Spinal cord (tissue), 10 donors: Measurements from ENCODE around the gene SVEP1. TPM values are rescaled to one million over a fixed set of nuclear protein-coding genes. Genes with fewer than 3 reads are reported as not detected.
A peak's percentile ranks its signal among the peaks of the same experiment; 100 is the strongest.

Experiments used
- DNase-seq, 6 donors: peaks; one replicate each; pipeline versions ENCODE4 v3.0.0 to v3.0.0-alpha.2; 2013 to 2015; ENCODE audit warnings: low spot score in 6 of 6, low read depth in 4 of 6
- H3K27ac ChIP-seq: one replicate; pipeline ENCODE4 v1.5.1; 2013; ENCODE audit warnings: low read depth, low read length, control low read depth
- H3K27me3 ChIP-seq: one replicate; pipeline ENCODE4 v1.6.1; 2013; ENCODE audit warnings: low read length; ENCODE audit not compliant: control insufficient read depth, insufficient read depth
- H3K36me3 ChIP-seq: one replicate; pipeline ENCODE4 v1.6.1; 2013; ENCODE audit warnings: low read length; ENCODE audit not compliant: control insufficient read depth, insufficient read depth
- H3K4me1 ChIP-seq: one replicate; pipeline ENCODE4 v1.6.1; 2013; ENCODE audit warnings: low read length; ENCODE audit not compliant: control insufficient read depth, insufficient read depth
- H3K4me3 ChIP-seq: one replicate; pipeline ENCODE4 v1.5.1; 2013; ENCODE audit warnings: low read depth, low read length, control low read depth
- H3K9me3 ChIP-seq: one replicate; pipeline ENCODE4 v1.6.1; 2013; ENCODE audit warnings: low read length; ENCODE audit not compliant: control insufficient read depth, insufficient read depth
- WGBS: methylation state at CpG from one replicate; pipeline ENCODE4 v1.1.5; 2013; ENCODE audit warnings: missing lambda C conversion rate; ENCODE audit not compliant: insufficient coverage; 5-methylcytosine and 5-hydroxymethylcytosine counted together
- polyA plus RNA-seq, 2 donors: library from polyadenylated mRNA; unstranded; fragments of 120-200 nt; gene quantifications; one replicate each; pipeline ENCODE4 v1.2.1, GENCODE V29; 2013; ENCODE audit not compliant: insufficient read length in 2 of 2
- total RNA-seq, 2 donors: library from RNA; depleted of rRNA in 1 of 2; stranded (reverse); fragments of 120-200 nt in 1 of 2; fragments of >200 nt in 1 of 2; gene quantifications; one replicate each; pipeline versions ENCODE4 v1.2.3 to v1.2.4, GENCODE V29; 2013 to 2014
- donor health status: healthy.

SVEP1 gene
- total and polyA plus RNA-seq, 4 donors = 3.0 to 10.9 (median 5.3) TPM

DNA sequence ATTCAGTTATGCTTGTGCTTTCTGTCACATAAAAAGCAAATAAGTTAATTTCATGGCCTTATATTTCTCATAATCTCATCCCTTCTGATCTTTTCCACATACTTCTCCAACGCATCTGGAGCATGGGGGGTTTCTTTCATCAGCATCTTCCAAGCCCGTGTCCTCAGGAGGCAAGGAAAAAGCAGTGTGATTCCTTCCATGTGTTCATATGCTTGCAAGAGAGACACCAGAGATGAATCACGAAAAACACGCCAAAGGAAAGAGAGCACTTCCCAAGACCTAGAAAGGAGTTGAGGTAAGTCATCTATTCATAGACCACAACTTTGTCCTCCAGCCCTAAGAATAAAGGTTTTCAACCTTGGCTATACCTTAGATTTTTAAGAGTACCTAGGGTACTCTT is 26.0 kb upstream of the SVEP1 start:
- no peaks in the 10 kb centered on the region for H3K4me1 ChIP-seq
- H3K4me3 ChIP-seq = no peak overlapping the region
- no peaks in the 10 kb centered on the region for H3K27me3 ChIP-seq
- no peaks in the 10 kb centered on the region for H3K36me3 ChIP-seq
- whole genome bisulfite sequencing = no CpG with 5 or more reads among the region's 4 CpGs
- H3K9me3 ChIP-seq = no peaks in the 10 kb centered on the region
- H3K27ac ChIP-seq = no peak overlapping the region
- no peak for DNase-seq

DNA sequence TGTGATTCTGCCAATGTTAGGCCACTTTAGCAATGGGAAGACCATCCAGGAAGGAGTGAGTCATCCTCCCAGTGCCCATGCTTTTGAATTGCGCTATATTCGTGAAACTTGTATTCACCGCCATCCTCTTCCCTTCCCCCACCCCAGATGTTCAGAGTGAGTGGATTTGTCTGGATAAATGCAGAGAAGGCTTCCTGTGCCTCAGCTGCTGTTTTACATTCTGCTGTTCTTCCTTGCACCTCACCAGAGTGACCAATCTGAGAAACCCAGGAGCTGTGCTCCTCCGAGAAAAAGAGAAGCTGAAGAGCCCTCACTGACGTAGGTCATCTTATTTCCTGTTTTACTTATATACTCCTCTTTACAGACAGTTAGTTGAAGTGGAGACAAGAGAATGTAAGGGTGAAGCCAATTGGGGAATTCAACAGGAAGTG is 24.6 kb upstream of the SVEP1 start:
- H3K9me3 ChIP-seq = no peaks in the 10 kb centered on the region
- WGBS = no CpG with 5 or more reads among the region's 5 CpGs
- no peaks in the 10 kb centered on the region for H3K36me3 ChIP-seq
- H3K4me1 ChIP-seq = no peaks in the 10 kb centered on the region
- no peak overlapping the region for H3K27ac ChIP-seq
- H3K27me3 ChIP-seq = no peaks in the 10 kb centered on the region
- DNase-seq = no peak
- no peak overlapping the region for H3K4me3 ChIP-seq

GRCh38 chr9:110602281-110602680 is 22.7 kb upstream of the SVEP1 start:
- no peaks in the 10 kb centered on the region for H3K9me3 ChIP-seq
- WGBS = no CpG with 5 or more reads among the region's 2 CpGs

DNA sequence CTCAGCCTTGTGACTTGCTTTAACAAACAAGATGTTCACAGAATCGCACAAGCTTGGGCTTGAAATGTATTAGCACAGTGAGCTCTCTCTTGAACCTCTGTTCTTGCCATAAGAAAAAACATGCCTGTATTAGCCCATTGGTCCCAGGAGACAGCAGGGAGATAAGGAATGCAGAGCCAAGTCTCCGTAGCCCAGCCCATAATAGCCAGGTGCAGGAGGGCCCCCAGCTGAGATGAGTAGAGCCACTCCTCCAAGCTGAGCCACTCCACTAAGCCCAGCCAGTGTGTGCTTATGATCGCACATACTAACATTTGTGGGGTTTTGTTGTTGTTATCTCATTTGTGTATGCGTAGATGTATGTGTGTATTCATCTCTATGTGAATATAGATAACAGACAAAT is 21.6 kb upstream of the SVEP1 start:
- no peaks in the 10 kb centered on the region for H3K27me3 ChIP-seq
- no peak for DNase-seq
- 90% methylated on average over 1 of the region's 4 CpGs for WGBS
- H3K4me3 ChIP-seq = no peak overlapping the region
- H3K27ac ChIP-seq = no peak overlapping the region
- no peaks in the 10 kb centered on the region for H3K36me3 ChIP-seq
- no peaks in the 10 kb centered on the region for H3K4me1 ChIP-seq
- no peaks in the 10 kb centered on the region for H3K9me3 ChIP-seq

More at GRCh38 chr9:110602281-110602680, 22.7 kb upstream of the SVEP1 start:
- Histone ChIP-seq H3K4me3 (no peak overlapping the region), H3K36me3 (no peaks in the 10 kb centered on the region), H3K27ac (no peak overlapping the region), H3K27me3 (no peaks in the 10 kb centered on the region), H3K4me1 (no peaks in the 10 kb centered on the region)
- DNase-seq = no peak

DNA sequence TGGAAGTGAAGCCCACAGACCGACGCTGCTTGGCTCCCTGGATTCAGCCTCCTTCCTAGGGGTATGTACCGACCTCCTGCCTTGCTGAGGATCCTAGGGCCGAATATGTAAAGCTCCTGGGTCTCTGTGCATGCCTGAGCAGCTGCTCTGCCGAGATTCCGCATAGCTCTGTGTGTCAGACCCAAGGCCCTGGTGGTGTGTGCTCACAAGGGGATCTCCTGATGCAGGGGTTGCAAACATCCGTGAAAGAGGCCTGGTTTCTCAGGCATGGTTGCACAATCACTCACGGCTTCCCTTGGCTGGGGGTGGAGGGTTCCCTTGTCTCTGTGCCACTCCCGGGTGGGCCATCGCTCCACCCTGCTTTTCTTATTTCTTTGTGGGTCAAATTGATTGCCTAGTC is 19.9 kb upstream of the SVEP1 start:
- no peak overlapping the region for H3K4me3 ChIP-seq

GRCh38 chr9:110592044-110592830 is 12.7 kb upstream of the SVEP1 start:
- 67% methylated on average over 2 of the region's 5 CpGs for WGBS
- Histone ChIP-seq H3K27me3 (no peaks in the 10 kb centered on the region), H3K9me3 (no peaks in the 10 kb centered on the region), H3K4me1 (no peaks in the 10 kb centered on the region), H3K36me3 (no peaks in the 10 kb centered on the region), H3K27ac (no peak overlapping the region), H3K4me3 (no peak overlapping the region)
- peak in 1 of 6 donors; percentile 32 for DNase-seq

More for the DNA sequence above, 19.9 kb upstream of the SVEP1 start:
- Histone ChIP-seq H3K9me3 (no peaks in the 10 kb centered on the region), H3K27ac (no peak overlapping the region), H3K4me1 (no peaks in the 10 kb centered on the region), H3K36me3 (no peaks in the 10 kb centered on the region), H3K27me3 (no peaks in the 10 kb centered on the region)
- DNase-seq = no peak
- 64% methylated on average over 9 of the region's 10 CpGs for WGBS

DNA sequence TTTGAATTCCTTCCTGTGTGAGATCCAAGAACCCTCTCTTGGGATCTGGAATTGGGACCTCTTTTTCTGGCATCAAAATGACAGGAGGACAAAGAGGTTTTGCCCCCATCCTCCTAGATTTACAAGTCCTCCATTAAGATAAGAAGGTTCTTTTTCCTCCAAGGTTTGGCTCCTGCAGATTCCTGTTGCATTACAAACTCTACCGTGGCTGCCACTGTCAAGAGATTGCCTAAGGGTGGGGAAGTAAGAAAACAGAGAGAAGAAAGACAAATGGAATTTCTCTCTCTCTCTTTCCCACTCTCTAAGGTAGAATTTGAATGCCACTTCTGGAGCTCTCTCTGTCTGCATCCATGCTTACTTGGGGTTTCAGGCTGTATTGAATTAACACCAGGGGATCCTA is 12.0 kb upstream of the SVEP1 start:
- H3K27me3 ChIP-seq = no peaks in the 10 kb centered on the region
- no CpG with 5 or more reads among the region's 1 CpG for WGBS
- no peaks in the 10 kb centered on the region for H3K36me3 ChIP-seq
- H3K4me1 ChIP-seq = no peaks in the 10 kb centered on the region
- H3K9me3 ChIP-seq = no peaks in the 10 kb centered on the region
- no peak overlapping the region for H3K4me3 ChIP-seq
- no peak for DNase-seq
- no peak overlapping the region for H3K27ac ChIP-seq

DNA sequence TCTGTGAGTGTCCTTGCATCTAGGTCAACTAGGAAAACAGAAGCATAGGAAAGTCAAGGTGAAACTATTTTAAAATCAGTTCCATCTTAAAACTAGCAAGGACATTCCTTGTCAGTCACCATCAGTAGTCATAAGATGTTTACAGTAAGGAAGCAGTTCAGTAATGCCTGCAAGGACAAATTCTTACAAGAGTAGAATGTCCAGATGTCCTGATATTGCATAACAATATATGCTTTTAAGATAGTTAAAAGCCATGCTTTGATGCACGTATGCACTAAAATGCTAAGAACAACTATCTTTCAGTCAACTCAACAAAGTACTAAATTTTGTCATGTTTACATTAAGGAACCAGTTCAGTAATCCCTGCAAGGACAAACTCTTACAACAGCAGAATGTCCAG is 11.3 kb upstream of the SVEP1 start:
- Histone ChIP-seq H3K9me3 (no peaks in the 10 kb centered on the region), H3K4me3 (no peak overlapping the region), H3K4me1 (no peaks in the 10 kb centered on the region), H3K27ac (no peak overlapping the region), H3K36me3 (no peaks in the 10 kb centered on the region), H3K27me3 (no peaks in the 10 kb centered on the region)
- DNase-seq = no peak
- WGBS = no CpG with 5 or more reads among the region's 1 CpG

DNA sequence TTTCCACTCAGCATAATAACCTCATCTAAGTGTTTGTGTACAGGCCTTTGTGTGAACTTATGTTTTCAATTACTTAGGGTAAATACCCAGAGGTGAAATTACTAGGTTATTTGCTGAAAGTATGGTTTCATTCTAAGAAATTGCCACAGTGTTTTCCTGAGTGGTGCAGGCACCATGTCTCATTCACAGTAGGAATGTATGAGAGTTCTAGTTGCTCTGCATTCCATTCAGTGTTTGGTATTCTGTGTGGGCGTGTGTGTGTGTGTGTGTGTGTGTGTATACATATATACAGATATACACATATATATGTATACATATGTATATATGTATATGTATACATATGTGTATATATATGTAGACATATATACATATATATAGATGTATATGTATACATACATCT is 8.8 kb upstream of the SVEP1 start:
- no peak overlapping the region for H3K4me3 ChIP-seq
- H3K27me3 ChIP-seq = no peaks in the 10 kb centered on the region
- H3K4me1 ChIP-seq = no peaks in the 10 kb centered on the region
- H3K36me3 ChIP-seq = no peaks in the 10 kb centered on the region
- no peak overlapping the region for H3K27ac ChIP-seq
- no CpG with 5 or more reads among the region's 1 CpG for WGBS
- H3K9me3 ChIP-seq = no peaks in the 10 kb centered on the region
- no peak for DNase-seq

- Histone ChIP-seq H3K9me3 (no peaks in the 10 kb centered on the region), H3K36me3 (no peaks in the 10 kb centered on the region), H3K4me1 (peaks cover 13% of the 10 kb centered on the region), H3K27ac (no peak overlapping the region), H3K27me3 (peaks cover 11% of the 10 kb centered on the region), H3K4me3 (no peak overlapping the region)
- peak in 2 of 6 donors; percentile 11 to 43 for DNase-seq
- 60% methylated on average over 1 of the region's 4 CpGs for WGBS
Observed at GRCh38 chr9:110583237-110583636, 3.7 kb upstream of the SVEP1 start.
